GM10266 (cell line): ENCODE results near the gene PDX1.

Source experiments
- DNase-seq: peaks from one replicate; pipeline ENCODE4 v3.0.0; 2012; ENCODE audit errors: extremely low spot score
- TF ChIP-seq, protein P1 (sequence below): IDR thresholded peaks from 2 replicates; pipeline ENCODE4 v1.5.1; 2012; ENCODE audit warnings: mild to moderate bottlenecking, low read depth; ENCODE audit not compliant: control insufficient read depth, insufficient read depth; ENCODE audit errors: missing control alignments

The PDX1 gene

GRCh38 chr13:27923794-27924528, 4.2 kb downstream of the PDX1 start:
- no peak for DNase-seq
- TF ChIP-seq, protein P1, sequence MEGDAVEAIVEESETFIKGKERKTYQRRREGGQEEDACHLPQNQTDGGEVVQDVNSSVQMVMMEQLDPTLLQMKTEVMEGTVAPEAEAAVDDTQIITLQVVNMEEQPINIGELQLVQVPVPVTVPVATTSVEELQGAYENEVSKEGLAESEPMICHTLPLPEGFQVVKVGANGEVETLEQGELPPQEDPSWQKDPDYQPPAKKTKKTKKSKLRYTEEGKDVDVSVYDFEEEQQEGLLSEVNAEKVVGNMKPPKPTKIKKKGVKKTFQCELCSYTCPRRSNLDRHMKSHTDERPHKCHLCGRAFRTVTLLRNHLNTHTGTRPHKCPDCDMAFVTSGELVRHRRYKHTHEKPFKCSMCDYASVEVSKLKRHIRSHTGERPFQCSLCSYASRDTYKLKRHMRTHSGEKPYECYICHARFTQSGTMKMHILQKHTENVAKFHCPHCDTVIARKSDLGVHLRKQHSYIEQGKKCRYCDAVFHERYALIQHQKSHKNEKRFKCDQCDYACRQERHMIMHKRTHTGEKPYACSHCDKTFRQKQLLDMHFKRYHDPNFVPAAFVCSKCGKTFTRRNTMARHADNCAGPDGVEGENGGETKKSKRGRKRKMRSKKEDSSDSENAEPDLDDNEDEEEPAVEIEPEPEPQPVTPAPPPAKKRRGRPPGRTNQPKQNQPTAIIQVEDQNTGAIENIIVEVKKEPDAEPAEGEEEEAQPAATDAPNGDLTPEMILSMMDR = no peak

- DNase-seq = peak; percentile 27
- TF ChIP-seq, protein P1 = no peak
These were observed 4.8 kb downstream of the PDX1 start for GRCh38 chr13:27924529-27925141.

DNA sequence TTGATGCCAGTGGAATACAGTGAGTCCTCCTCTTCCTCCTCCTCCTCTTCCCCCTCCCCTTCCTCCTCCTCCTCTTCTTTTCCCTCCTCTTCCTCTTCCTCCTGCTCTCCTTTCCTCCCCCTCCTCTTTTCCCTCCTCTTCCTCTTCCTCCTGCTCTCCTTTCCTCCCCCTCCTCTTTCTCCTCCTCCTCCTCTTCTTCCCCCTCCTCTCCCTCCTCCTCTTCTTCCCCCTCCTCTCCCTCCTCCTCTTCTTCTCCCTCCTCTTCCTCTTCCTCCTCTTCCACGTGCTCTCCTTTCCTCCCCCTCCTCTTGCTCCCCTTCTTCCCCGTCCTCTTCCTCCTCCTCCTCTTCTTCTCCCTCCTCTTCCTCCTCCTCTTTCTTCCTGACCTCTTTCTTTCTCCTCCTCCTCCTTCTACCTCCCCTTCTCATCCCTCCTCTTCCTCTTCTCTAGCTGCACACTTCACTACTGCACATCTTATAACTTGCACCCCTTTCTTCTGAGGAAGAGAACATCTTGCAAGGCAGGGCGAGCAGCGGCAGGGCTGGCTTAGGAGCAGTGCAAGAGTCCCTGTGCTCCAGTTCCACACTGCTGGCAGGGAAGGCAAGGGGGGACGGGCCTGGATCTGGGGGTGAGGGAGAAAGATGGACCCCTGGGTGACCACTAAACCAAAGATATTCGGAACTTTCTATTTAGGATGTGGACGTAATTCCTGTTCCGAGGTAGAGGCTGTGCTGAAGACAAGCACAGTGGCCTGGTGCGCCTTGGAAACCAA, 5.6 kb downstream of the PDX1 start:
- TF ChIP-seq, protein P1 = no peak
- DNase-seq = no peak

DNA sequence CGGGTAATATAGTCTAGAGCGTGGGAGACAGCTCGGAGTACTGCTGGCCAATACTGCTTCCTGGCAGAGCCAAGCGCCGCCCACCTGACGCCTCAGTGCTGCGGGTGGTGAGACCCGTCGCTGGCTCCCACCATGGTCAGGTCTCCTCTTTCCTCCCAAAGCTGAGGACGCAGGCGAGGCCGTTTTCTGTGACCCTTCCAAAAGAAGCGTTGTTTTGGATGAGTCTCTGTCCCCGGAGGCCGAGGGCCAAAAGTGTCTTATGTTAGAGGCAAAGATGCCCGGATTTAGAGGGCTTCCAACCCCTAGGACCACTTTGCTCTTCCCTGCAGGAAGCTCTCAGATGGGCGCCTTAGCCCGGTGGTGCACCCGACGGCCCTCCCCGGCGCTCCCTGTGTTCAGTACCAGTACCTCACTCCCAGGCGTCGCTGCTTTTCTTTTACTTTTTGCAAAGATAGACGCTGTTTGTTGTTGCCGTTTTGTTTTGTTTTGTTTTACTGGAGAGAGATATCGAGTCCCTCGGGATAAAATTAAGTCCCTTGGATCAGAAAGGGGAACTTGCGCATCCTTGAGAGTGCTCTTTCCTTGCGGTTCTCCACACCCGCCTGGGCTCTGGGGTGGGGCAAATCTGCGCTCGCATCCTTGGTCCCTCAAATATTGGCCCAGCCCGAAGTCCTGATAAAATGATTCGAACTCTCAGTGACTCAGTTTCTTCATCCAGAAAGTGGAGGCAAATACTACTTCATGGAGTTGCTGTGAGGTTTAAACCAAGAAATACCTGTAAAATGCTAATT, 7.0 kb downstream of the PDX1 start:
- TF ChIP-seq, protein P1 = no peak
- DNase-seq = peak; percentile 23

GRCh38 chr13:27927444-27928352, 7.9 kb downstream of the PDX1 start:
- DNase-seq = no peak

More at GRCh38 chr13:27927444-27928352, 7.9 kb downstream of the PDX1 start:
- TF ChIP-seq, protein P1 = no peak
